Endothelial cell of umbilical vein (primary cell): ENCODE measurements around the gene MBOAT1. TPM values are rescaled to one million over a fixed set of nuclear protein-coding genes. Genes with fewer than 3 reads are reported as not detected.

Source experiments
- BruUV-seq: library from RNA; stranded (reverse); fragments of 400-500 nt; replicated peaks from 2 replicates; lab custom pipeline; 2021; lab: Mats Ljungman, UMichigan
- CTCF ChIA-PET: fragments of 300-600, 350-600 bp; sonication (Branson Sonifier 250); formaldehyde crosslinking; loops from one replicate; lab custom pipeline; 2021; ENCODE audit warnings: antibody characterized with exemption, inconsistent platforms; lab: Charles Lee
- POLR2A ChIA-PET: fragments of 300-600, 350-600 bp; sonication (Branson Sonifier 250); formaldehyde crosslinking; loops from one replicate; lab custom pipeline; 2021; ENCODE audit warnings: antibody characterized with exemption, inconsistent platforms; lab: Charles Lee
- DNase-seq: peaks from one replicate; pipeline ENCODE4 v3.0.0-alpha.2; 2011; ENCODE audit warnings: low read depth, low spot score
- FAIRE-seq: peaks from 2 replicates; lab custom pipeline; 2011; peaks lifted over from hg19 to GRCh38; lab: Jason Lieb, UNC
- H2AFZ ChIP-seq: 2 replicates; pipeline ENCODE4 v1.6.0; 2012; ENCODE audit warnings: low read depth, low read length, control low read depth, inconsistent platforms
- H3K27ac ChIP-seq: 2 replicates; pipeline ENCODE4 v1.5.1; 2011; ENCODE audit warnings: low read depth, mild to moderate bottlenecking, control low read depth, low read length, moderate library complexity; ENCODE audit not compliant: insufficient read depth
- H3K27me3 ChIP-seq, 2 experiments: 2 replicates each; pipeline versions ENCODE4 v1.6.0 to v1.6.1; 2011; ENCODE audit warnings: low read length in 2 of 2, mixed read lengths in 1 of 2; ENCODE audit not compliant: control insufficient read depth in 2 of 2, insufficient read depth in 2 of 2
- H3K36me3 ChIP-seq, 2 experiments: 2 replicates in 1 of 2; 3 replicates in 1 of 2; pipeline ENCODE4 v1.5.1; 2011; ENCODE audit warnings: low read length in 2 of 2, mild to moderate bottlenecking in 1 of 2, moderate library complexity in 1 of 2; ENCODE audit not compliant: control insufficient read depth in 2 of 2, insufficient read depth in 2 of 2; ENCODE audit errors: extremely low read depth in 1 of 2
- H3K4me1 ChIP-seq: 3 replicates; pipeline ENCODE4 v1.5.1; 2011; ENCODE audit warnings: mild to moderate bottlenecking, low read length; ENCODE audit not compliant: control insufficient read depth, insufficient read depth; ENCODE audit errors: extremely low read depth
- H3K4me2 ChIP-seq: 2 replicates; pipeline ENCODE4 v1.6.1; 2011; ENCODE audit warnings: low read length, control low read depth, mixed read lengths; ENCODE audit not compliant: insufficient read depth
- H3K4me3 ChIP-seq, 3 experiments: fragments of 200-600 bp in 1 of 3; sonication (generic), shearing (Covaris generic) in 1 of 3; replicated peaks in 1 of 3; 2 replicates each; pipeline ENCODE4 v1.5.1; 2011 to 2016; ENCODE audit warnings: control low read depth in 3 of 3, low read length in 3 of 3, mild to moderate bottlenecking in 2 of 3, inconsistent platforms in 1 of 3, low read depth in 1 of 3, moderate library complexity in 1 of 3; ENCODE audit not compliant: insufficient read depth in 1 of 3
- H3K79me2 ChIP-seq: 2 replicates; pipeline ENCODE4 v1.6.0; 2012; ENCODE audit warnings: low read length, inconsistent platforms; ENCODE audit not compliant: control insufficient read depth, insufficient read depth
- H3K9ac ChIP-seq: replicated peaks from 2 replicates; pipeline ENCODE3; 2011; ENCODE audit warnings: low read length, control low read depth; ENCODE audit not compliant: insufficient read depth; ENCODE audit errors: extremely low read depth
- H3K9me1 ChIP-seq: replicated peaks from 3 replicates; pipeline ENCODE4 v1.6.0; 2011; ENCODE audit warnings: mild to moderate bottlenecking, low read length; ENCODE audit not compliant: control insufficient read depth, insufficient read depth; ENCODE audit errors: extremely low read depth
- H3K9me3 ChIP-seq: replicated peaks from 2 replicates; pipeline ENCODE4 v1.5.1; 2012; ENCODE audit warnings: low read length, inconsistent platforms; ENCODE audit not compliant: control insufficient read depth, insufficient read depth
- H4K20me1 ChIP-seq: replicated peaks from 2 replicates; pipeline ENCODE3; 2011; ENCODE audit warnings: mild to moderate bottlenecking, low read length; ENCODE audit not compliant: control insufficient read depth, insufficient read depth; ENCODE audit errors: extremely low read depth
- EZH2 ChIP-seq: IDR thresholded peaks from 2 replicates; pipeline ENCODE4 v1.6.1; 2012; ENCODE audit warnings: borderline replicate concordance, low read depth, mild to moderate bottlenecking, moderate library complexity, low read length, inconsistent platforms; ENCODE audit not compliant: severe bottlenecking
- FOS ChIP-seq: IDR thresholded peaks from 2 replicates; pipeline ENCODE4 v1.6.1; 2011; ENCODE audit warnings: mild to moderate bottlenecking, low read length, moderate library complexity, borderline replicate concordance; ENCODE audit not compliant: insufficient read depth
- GATA2 ChIP-seq: IDR thresholded peaks from 2 replicates; pipeline ENCODE4 v1.7.0; 2011; ENCODE audit warnings: low read depth, mild to moderate bottlenecking, moderate library complexity, mixed read lengths, low read length; ENCODE audit not compliant: insufficient read length, insufficient read depth
- JUN ChIP-seq: IDR thresholded peaks from 2 replicates; pipeline ENCODE4 v1.6.1; 2011; ENCODE audit warnings: borderline replicate concordance, low read depth; ENCODE audit not compliant: insufficient read length, insufficient read depth
- MYC ChIP-seq: IDR thresholded peaks from one replicate; pipeline ENCODE4 v1.6.1; 2011; ENCODE audit warnings: mild to moderate bottlenecking, low read depth, low read length
- POLR2A ChIP-seq: IDR thresholded peaks from 2 replicates; pipeline ENCODE4 v1.6.1; 2012; ENCODE audit warnings: low read depth, mild to moderate bottlenecking, control low read depth, low read length
- POLR2AphosphoS5 ChIP-seq: IDR thresholded peaks from 2 replicates; pipeline ENCODE4 v1.6.1; 2012; ENCODE audit warnings: low read depth, mild to moderate bottlenecking, control low read depth, low read length, moderate library complexity; ENCODE audit not compliant: insufficient read depth
- dilution Hi-C: fragments of 300-500 bp; cut with MboI; formaldehyde crosslinking; loops from one replicate; pipeline ENCODE4 v1.15.0; 2019; ENCODE audit warnings: low sequenced_read_pairs; ENCODE audit not compliant: extremely low pct_ligation_motif_present
- intact Hi-C: fragments of 100-400 bp; cut with micrococcal nuclease; formaldehyde crosslinking; loops from one replicate; pipeline ENCODE4 v1.10.0; 2022
- polyA plus RNA-seq, 4 experiments: library from polyadenylated mRNA; depleted of rRNA in 3 of 4; stranded (reverse) in 3 of 4; unstranded in 1 of 4; fragments of >200 nt; gene quantifications; 2 replicates each; pipeline versions ENCODE4 v1.2.1 to v1.2.3, GENCODE V29; 2011 to 2012; ENCODE audit warnings: missing spikeins in 1 of 4
- total RNA-seq: library from RNA; stranded (reverse); gene quantifications from 2 replicates; pipeline ENCODE4 v1.2.3, GENCODE V29; 2021
- TF ChIP-seq, protein P1 (sequence below): IDR thresholded peaks from 2 replicates; pipeline ENCODE4 v1.6.1; 2011; ENCODE audit not compliant: insufficient read depth, insufficient read length
- TF ChIP-seq, protein P2 (sequence below), 2 donors: IDR thresholded peaks; 1 replicate in 1 of 2; 2 replicates in 1 of 2; pipeline ENCODE4 v1.5.1; 2011; ENCODE audit warnings: low read length in 2 of 2, mild to moderate bottlenecking in 2 of 2, moderate library complexity in 2 of 2, control low read depth in 1 of 2, inconsistent platforms in 1 of 2, low read depth in 1 of 2; ENCODE audit not compliant: insufficient read depth in 1 of 2; ENCODE audit errors: extremely low read depth in 1 of 2

The MBOAT1 gene
- total and polyA plus RNA-seq, 2 donors (not counting 3 experiments of a cell fraction or from before 2014, with no cell fraction given): 2.1 to 5.4 TPM

DNA sequence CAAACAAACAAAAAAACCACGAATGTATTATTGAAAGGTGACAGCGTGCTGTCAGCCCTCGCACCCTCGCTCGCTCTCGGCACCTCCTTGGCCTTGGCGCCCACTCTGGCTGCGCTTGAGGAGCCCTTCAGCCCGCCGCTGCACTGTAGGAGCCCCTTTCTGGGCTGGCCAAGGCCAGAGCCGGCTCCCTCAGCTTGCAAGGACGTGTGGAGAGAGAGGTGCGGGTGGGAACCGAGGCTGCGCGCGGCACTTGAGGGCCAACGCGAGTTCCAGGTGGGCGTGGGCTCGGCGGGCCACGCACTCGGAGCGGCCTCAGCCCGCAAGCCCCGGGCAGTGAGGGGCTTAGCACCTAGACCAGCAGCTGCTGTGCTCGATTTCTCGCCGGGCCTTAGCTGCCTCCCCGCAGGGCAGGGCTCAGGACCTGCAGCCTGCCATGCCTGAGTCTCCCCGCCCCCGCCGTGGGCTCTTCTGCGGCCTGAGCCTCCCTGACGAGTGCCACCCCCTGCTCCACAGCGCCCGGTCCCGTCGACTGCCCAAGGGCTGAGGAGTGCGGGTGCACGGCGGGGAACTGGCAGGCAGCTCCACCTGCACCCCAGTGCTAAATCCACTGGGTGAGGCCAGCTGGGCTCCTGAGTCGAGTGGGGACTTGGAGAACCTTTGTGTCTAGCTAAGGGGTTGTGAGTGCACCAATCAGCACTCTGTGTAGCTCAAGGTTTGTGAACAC lies 20.9 kb upstream of the MBOAT1 start:
- FAIRE-seq (no peak), DNase-seq (no peak)
- TF ChIP-seq POLR2AphosphoS5: no peak
- TF ChIP-seq, protein P1, sequence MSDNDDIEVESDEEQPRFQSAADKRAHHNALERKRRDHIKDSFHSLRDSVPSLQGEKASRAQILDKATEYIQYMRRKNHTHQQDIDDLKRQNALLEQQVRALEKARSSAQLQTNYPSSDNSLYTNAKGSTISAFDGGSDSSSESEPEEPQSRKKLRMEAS: no peak
- TF ChIP-seq JUN: no peak
- no peak for TF ChIP-seq EZH2
- no peak for TF ChIP-seq MYC
- TF ChIP-seq, protein P2, sequence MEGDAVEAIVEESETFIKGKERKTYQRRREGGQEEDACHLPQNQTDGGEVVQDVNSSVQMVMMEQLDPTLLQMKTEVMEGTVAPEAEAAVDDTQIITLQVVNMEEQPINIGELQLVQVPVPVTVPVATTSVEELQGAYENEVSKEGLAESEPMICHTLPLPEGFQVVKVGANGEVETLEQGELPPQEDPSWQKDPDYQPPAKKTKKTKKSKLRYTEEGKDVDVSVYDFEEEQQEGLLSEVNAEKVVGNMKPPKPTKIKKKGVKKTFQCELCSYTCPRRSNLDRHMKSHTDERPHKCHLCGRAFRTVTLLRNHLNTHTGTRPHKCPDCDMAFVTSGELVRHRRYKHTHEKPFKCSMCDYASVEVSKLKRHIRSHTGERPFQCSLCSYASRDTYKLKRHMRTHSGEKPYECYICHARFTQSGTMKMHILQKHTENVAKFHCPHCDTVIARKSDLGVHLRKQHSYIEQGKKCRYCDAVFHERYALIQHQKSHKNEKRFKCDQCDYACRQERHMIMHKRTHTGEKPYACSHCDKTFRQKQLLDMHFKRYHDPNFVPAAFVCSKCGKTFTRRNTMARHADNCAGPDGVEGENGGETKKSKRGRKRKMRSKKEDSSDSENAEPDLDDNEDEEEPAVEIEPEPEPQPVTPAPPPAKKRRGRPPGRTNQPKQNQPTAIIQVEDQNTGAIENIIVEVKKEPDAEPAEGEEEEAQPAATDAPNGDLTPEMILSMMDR (IDR thresholded peaks at IDR 0.05; ENCODE audit: extremely low read depth in 1 of 2, insufficient read depth in 1 of 2, low read depth in 1 of 2, low read length in 2 of 2): no peak
- no peak for TF ChIP-seq POLR2A
- TF ChIP-seq GATA2: no peak
- no peak for TF ChIP-seq FOS
- H3K9ac ChIP-seq: no peak overlapping the region
- no peaks in the 10 kb centered on the region for H3K9me3 ChIP-seq
- no peak overlapping the region for H3K4me3 ChIP-seq
- H2AFZ ChIP-seq: no peak overlapping the region
- no TSS peak for BruUV-seq
- no peaks in the 10 kb centered on the region for H3K36me3 ChIP-seq
- no peak overlapping the region for H3K27ac ChIP-seq
- H3K79me2 ChIP-seq: no peaks in the 10 kb centered on the region
- intact Hi-C loops: no loop called here
- dilution Hi-C loops: no loop called here
- peaks cover 2% of the 10 kb centered on the region in 2 experiments for H3K27me3 ChIP-seq
- H3K4me1 ChIP-seq: no peaks in the 10 kb centered on the region
- CTCF ChIA-PET: interaction anchor here (0.7 to 1.3 kb wide), 2 partner anchors 41 to 107 kb away, joined by 3 read pairs; no protein-coding TSS in a partner anchor
- H3K9me1 ChIP-seq: no peaks in the 10 kb centered on the region
- no peak overlapping the region for H3K4me2 ChIP-seq
- no peaks in the 10 kb centered on the region for H4K20me1 ChIP-seq
- POLR2A ChIA-PET: no interaction called here
